Measurements from ENCODE around the gene KLF14. TPM values are rescaled to one million over a fixed set of nuclear protein-coding genes. Genes with fewer than 3 reads are reported as not detected.
A peak's percentile ranks its signal among the peaks of the same experiment; 100 is the strongest.
"Not testable (repeated sequence)": the region's sequence is repeated elsewhere in the genome, so short reads cannot be mapped to it uniquely, and the experiment has no call there.

The KLF14 gene
- total RNA-seq (2022) (0.14 TPM in 1 of 2 replicates, not detected in the other), Bru-seq, nascent RNA (percentile 14 among the genes with signal in this experiment), BruChase-seq, experiment 1, labeled RNA remaining after a 2-hour chase (percentile 11 among the genes with signal in this experiment), BruChase-seq, experiment 2, labeled RNA remaining after a 6-hour chase (not detected)
- long read RNA-seq: 0 reads

DNA sequence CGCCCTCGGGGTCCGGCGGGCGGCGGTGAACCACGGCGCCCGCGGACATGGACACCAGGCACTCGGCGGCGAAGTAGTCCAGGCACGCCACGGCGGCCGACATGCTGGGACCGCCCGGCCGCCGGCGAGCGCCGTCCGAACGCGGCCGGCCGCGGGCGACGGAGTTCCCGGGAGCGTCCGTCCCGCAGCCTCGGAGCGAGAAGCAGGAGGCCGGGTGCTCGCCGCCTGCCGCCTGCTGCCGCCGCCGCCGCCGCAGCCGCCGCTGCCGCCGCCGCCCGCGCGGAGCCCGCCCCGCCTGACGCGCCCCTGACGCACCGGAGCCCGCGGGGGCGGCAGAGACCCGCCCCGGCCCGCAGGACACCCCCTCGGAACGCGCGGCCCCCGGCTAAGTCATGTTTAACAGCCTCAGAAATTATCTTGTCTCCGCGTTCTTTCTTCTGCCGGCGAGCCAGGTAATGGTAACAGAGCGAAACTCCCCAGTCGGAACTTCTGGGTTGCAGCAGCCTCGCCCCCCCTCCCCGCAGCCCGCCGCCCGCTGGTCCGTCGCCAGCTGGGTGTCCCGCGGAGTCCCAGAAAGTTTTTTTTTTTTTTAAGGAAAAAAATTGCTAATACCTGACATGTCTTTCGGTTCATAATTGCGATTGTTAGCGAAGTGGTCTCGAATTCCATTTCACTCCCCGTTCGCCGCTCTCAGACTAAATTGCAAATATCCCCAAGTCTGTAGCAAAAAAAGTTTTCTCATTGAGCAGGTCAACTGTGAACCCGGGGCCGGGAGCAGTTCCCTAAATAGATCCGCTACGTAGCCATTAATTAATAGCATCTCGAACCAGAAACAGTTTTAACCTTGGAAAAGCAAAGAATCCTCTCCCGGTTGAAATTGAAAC, at the start of gene KLF14:
TSS of gene KLF14 (minus strand) at position 277 of the 884 bp plus-strand sequence. CDS start at position 103, 174 bp downstream.
- H3K4me3 Mint-ChIP-seq (ENCODE audit: unreplicated experiment): peak within 1 kb of the TSS; percentile 74
- BruUV-seq (replicated peaks): no TSS peak
- POLR2A ChIA-PET: interaction anchor here (0.6 kb wide), 1 partner anchor 23 kb away, joined by 4 read pairs; no protein-coding TSS in a partner anchor

DNA sequence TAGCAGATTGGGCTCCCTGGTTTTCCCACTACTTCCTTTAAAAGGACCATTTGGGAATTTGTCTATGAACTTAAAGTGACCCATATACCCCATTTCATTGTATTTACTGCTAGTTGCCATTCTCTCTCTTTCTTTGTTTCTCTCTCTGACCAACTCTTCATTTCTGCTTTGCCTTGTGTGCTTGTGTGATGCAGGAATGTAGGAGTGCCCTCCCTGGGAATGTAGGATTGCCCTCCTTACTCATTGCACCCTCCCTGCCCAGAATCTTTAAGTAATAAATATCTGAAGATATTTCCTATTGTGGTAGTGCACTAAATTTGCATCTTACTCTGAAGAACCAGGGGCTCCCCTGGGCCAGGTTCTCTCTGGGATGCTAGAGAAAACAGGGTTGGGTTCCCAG, 47.3 kb upstream of the KLF14 start:
- H3K4me1 Mint-ChIP-seq (ENCODE audit: low read depth, unreplicated experiment): no peaks in the 10 kb centered on the region
- Histone ChIP-seq H3K36me3 (ENCODE audit: control insufficient read depth, insufficient read depth, low read length) (no peaks in the 10 kb centered on the region), H3K4me1 (no peaks in the 10 kb centered on the region), H3K4me3 (ENCODE audit: low read depth, low read length) (no peak overlapping the region), H3K27me3 (replicated peaks; ENCODE audit: control insufficient read depth, insufficient read depth, low read length) (peaks cover 2% of the 10 kb centered on the region), H3K9me3 (no peaks in the 10 kb centered on the region)
- no peak overlapping the region for H3K27ac Mint-ChIP-seq (ENCODE audit: unreplicated experiment)
- TF ChIP-seq, protein P1, sequence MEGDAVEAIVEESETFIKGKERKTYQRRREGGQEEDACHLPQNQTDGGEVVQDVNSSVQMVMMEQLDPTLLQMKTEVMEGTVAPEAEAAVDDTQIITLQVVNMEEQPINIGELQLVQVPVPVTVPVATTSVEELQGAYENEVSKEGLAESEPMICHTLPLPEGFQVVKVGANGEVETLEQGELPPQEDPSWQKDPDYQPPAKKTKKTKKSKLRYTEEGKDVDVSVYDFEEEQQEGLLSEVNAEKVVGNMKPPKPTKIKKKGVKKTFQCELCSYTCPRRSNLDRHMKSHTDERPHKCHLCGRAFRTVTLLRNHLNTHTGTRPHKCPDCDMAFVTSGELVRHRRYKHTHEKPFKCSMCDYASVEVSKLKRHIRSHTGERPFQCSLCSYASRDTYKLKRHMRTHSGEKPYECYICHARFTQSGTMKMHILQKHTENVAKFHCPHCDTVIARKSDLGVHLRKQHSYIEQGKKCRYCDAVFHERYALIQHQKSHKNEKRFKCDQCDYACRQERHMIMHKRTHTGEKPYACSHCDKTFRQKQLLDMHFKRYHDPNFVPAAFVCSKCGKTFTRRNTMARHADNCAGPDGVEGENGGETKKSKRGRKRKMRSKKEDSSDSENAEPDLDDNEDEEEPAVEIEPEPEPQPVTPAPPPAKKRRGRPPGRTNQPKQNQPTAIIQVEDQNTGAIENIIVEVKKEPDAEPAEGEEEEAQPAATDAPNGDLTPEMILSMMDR (IDR thresholded peaks at IDR 0.05; ENCODE audit: insufficient read depth in 1 of 2, low read depth in 1 of 2, low read length in 1 of 2, severe bottlenecking in 1 of 2, unreplicated experiment in 1 of 2): no peak
- intact Hi-C loops (cut with micrococcal nuclease; ENCODE audit: unreplicated experiment): no loop called here
- ChIA-PET POLR2A (no interaction called here), CTCF (no interaction called here)
- H3K36me3 Mint-ChIP-seq (ENCODE audit: insufficient read depth, unreplicated experiment): no peaks in the 10 kb centered on the region
- H3K27me3 Mint-ChIP-seq (ENCODE audit: insufficient read depth, unreplicated experiment): peaks cover 24% of the 10 kb centered on the region
- no peak for DNase-seq
- H3K9me3 Mint-ChIP-seq (ENCODE audit: unreplicated experiment): no peaks in the 10 kb centered on the region
- H3K4me3 Mint-ChIP-seq (ENCODE audit: unreplicated experiment): no peak overlapping the region
- BruUV-seq (replicated peaks): no TSS peak

More for the DNA sequence above, at the start of gene KLF14:
- H3K9me3 ChIP-seq: no peaks in the 10 kb centered on the region
- H3K4me1 ChIP-seq: peaks cover 5% of the 10 kb centered on the region; the same call in 1 of the 2 replicates
- TF ChIP-seq, protein P1 (IDR thresholded peaks at IDR 0.05; ENCODE audit: insufficient read depth in 1 of 2, low read depth in 1 of 2, low read length in 1 of 2, severe bottlenecking in 1 of 2, unreplicated experiment in 1 of 2): peak in 1 of 2 experiments; percentile 1
- 0 out of 2 replicates have a peak, but pooled peaks cover 2% of the 10 kb centered on the region for H3K27me3 ChIP-seq (replicated peaks; ENCODE audit: control insufficient read depth, insufficient read depth, low read length)
- Mint-ChIP-seq H3K27ac (ENCODE audit: unreplicated experiment) (no peak within 1 kb of the TSS), H3K36me3 (ENCODE audit: insufficient read depth, unreplicated experiment) (no peaks in the 10 kb centered on the region), H3K9me3 (ENCODE audit: unreplicated experiment) (no peaks in the 10 kb centered on the region), H3K4me1 (ENCODE audit: low read depth, unreplicated experiment) (no peaks in the 10 kb centered on the region), H3K27me3 (ENCODE audit: insufficient read depth, unreplicated experiment) (peaks cover 28% of the 10 kb centered on the region)
- H3K4me3 ChIP-seq (ENCODE audit: low read depth, low read length): peak within 1 kb of the TSS; percentile 71
- DNase-seq: peak in 1 of 2 experiments; percentile 46
- no peaks in the 10 kb centered on the region for H3K36me3 ChIP-seq (ENCODE audit: control insufficient read depth, insufficient read depth, low read length)
- intact Hi-C loops (cut with micrococcal nuclease; ENCODE audit: unreplicated experiment): loop anchor here (1.0 to 5.0 kb wide), 2 partner anchors 24 to 98 kb away; no protein-coding TSS in a partner anchor
- CTCF ChIA-PET: interaction anchor here (1.1 kb wide), 2 partner anchors 23 to 24 kb away, joined by 3 to 17 read pairs; no protein-coding TSS in a partner anchor

DNA sequence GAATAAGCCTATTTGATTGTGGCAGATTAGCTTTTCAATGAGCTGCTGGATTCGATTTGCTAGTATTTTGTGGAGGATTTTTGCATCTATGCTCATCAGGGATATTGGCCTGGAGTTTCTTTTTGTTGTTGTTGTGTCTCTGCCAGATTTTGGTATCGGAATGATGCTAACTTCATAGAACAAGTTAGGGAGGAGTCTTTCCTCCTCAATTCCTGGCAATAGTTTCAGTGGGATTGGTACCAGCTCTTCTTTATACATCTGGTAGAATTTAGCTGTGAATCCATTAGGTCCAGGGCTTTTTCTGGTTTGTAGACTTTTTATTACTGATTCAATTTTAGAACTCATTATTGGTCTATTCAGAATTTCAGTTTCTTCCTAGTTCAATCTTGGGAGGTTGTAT, 43.4 kb upstream of the KLF14 start:
- POLR2A ChIA-PET: no interaction called here
- Histone ChIP-seq H3K4me3 (ENCODE audit: low read depth, low read length) (no peak overlapping the region), H3K36me3 (ENCODE audit: control insufficient read depth, insufficient read depth, low read length) (no peaks in the 10 kb centered on the region), H3K27me3 (replicated peaks; ENCODE audit: control insufficient read depth, insufficient read depth, low read length) (peaks cover 2% of the 10 kb centered on the region; the same call in 1 of the 2 replicates), H3K9me3 (no peaks in the 10 kb centered on the region), H3K4me1 (no peaks in the 10 kb centered on the region)
- TF ChIP-seq, protein P1 (IDR thresholded peaks at IDR 0.05; ENCODE audit: insufficient read depth in 1 of 2, low read depth in 1 of 2, low read length in 1 of 2, severe bottlenecking in 1 of 2, unreplicated experiment in 1 of 2): no peak
- no peak overlapping the region for H3K27ac Mint-ChIP-seq (ENCODE audit: unreplicated experiment)
- CTCF ChIA-PET: no interaction called here
- no TSS peak for BruUV-seq (replicated peaks)
- peaks cover 11% of the 10 kb centered on the region for H3K9me3 Mint-ChIP-seq (ENCODE audit: unreplicated experiment)
- DNase-seq: no peak
- H3K4me1 Mint-ChIP-seq (ENCODE audit: low read depth, unreplicated experiment): no peaks in the 10 kb centered on the region
- H3K4me3 Mint-ChIP-seq (ENCODE audit: unreplicated experiment): no peak overlapping the region
- H3K27me3 Mint-ChIP-seq (ENCODE audit: insufficient read depth, unreplicated experiment): peaks cover 19% of the 10 kb centered on the region
- intact Hi-C loops (cut with micrococcal nuclease; ENCODE audit: unreplicated experiment): no loop called here
- H3K36me3 Mint-ChIP-seq (ENCODE audit: insufficient read depth, unreplicated experiment): no peaks in the 10 kb centered on the region

DNA sequence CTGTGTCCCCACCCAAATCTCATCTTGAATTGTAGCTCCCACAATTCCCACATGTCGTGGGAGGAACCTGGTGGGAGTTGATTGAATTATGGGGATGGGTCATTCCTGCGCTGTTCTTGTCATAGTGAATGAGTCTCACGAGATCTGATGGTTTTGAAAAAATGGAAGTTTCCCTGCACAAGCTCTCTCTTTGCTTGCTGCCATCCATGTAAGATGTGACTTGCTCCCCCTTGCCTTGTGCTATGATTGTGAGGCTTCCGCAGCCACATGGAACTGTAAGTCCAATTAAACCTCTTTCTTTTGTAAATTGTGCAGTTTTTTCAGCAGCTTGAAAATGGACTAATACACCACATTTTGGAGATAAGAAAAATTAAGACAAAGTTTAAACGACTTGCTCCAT, 38.4 kb upstream of the KLF14 start:
- H3K36me3 Mint-ChIP-seq (ENCODE audit: insufficient read depth, unreplicated experiment); H3K27me3 ChIP-seq (replicated peaks; ENCODE audit: control insufficient read depth, insufficient read depth, low read length); H3K27ac Mint-ChIP-seq (ENCODE audit: unreplicated experiment); H3K36me3 ChIP-seq (ENCODE audit: control insufficient read depth, insufficient read depth, low read length); POLR2A ChIA-PET; BruUV-seq (replicated peaks); H3K4me1 ChIP-seq; H3K4me3 ChIP-seq (ENCODE audit: low read depth, low read length); H3K4me3 Mint-ChIP-seq (ENCODE audit: unreplicated experiment); CTCF ChIA-PET; intact Hi-C loops (cut with micrococcal nuclease; ENCODE audit: unreplicated experiment); DNase-seq; H3K27me3 Mint-ChIP-seq (ENCODE audit: insufficient read depth, unreplicated experiment); H3K4me1 Mint-ChIP-seq (ENCODE audit: low read depth, unreplicated experiment): not testable (repeated sequence)
- peaks cover 13% of the 10 kb centered on the region; the same call in 1 of the 2 replicates for H3K9me3 ChIP-seq
- H3K9me3 Mint-ChIP-seq (ENCODE audit: unreplicated experiment): peaks cover 35% of the 10 kb centered on the region

All from Caco-2 (cell line).